ENCODE data around the gene AVEN. TPM values are rescaled to one million over a fixed set of nuclear protein-coding genes. Genes with fewer than 3 reads are reported as not detected.

Gene AVEN
- total RNA-seq, 1 donor from 2014 or later = 27.3 TPM

GRCh38 chr15:33985751-33986150 lies 53.3 kb downstream of the AVEN start:
- H3K4me3 Mint-ChIP-seq (ENCODE audit: unreplicated experiment) = no peak overlapping the region
- peak overlapping the region; percentile 92 for H3K27ac Mint-ChIP-seq (ENCODE audit: unreplicated experiment)
- TF ChIP-seq CTCF (IDR thresholded peaks at IDR 0.05) = no peak
- DNase-seq (ENCODE audit: low spot score) = no peak
- peaks cover 73% of the 10 kb centered on the region for H3K4me1 Mint-ChIP-seq (ENCODE audit: low read depth)
- H3K9me3 Mint-ChIP-seq (ENCODE audit: low read depth) = no peaks in the 10 kb centered on the region
- H3K27me3 Mint-ChIP-seq (ENCODE audit: low read depth) = no peaks in the 10 kb centered on the region
- H3K36me3 Mint-ChIP-seq (ENCODE audit: low read depth) = no peaks in the 10 kb centered on the region

- DNase-seq (ENCODE audit: low spot score) = no peak
- H3K36me3 Mint-ChIP-seq (ENCODE audit: low read depth) = no peaks in the 10 kb centered on the region
- no peaks in the 10 kb centered on the region for H3K27me3 Mint-ChIP-seq (ENCODE audit: low read depth)
- TF ChIP-seq CTCF (IDR thresholded peaks at IDR 0.05) = no peak
- peaks cover 78% of the 10 kb centered on the region for H3K4me1 Mint-ChIP-seq (ENCODE audit: low read depth)
- no peaks in the 10 kb centered on the region for H3K9me3 Mint-ChIP-seq (ENCODE audit: low read depth)
- no peak overlapping the region for H3K4me3 Mint-ChIP-seq (ENCODE audit: unreplicated experiment)
- H3K27ac Mint-ChIP-seq (ENCODE audit: unreplicated experiment) = peak overlapping the region; percentile 92
Observed at GRCh38 chr15:33985287-33985686, 53.7 kb downstream of the AVEN start.

- TF ChIP-seq CTCF (IDR thresholded peaks at IDR 0.05) = no peak
- H3K27me3 Mint-ChIP-seq (ENCODE audit: low read depth) = no peaks in the 10 kb centered on the region
- peaks cover 69% of the 10 kb centered on the region for H3K4me1 Mint-ChIP-seq (ENCODE audit: low read depth)
- H3K27ac Mint-ChIP-seq (ENCODE audit: unreplicated experiment) = peak overlapping the region; percentile 70
- no peaks in the 10 kb centered on the region for H3K9me3 Mint-ChIP-seq (ENCODE audit: low read depth)
- no peaks in the 10 kb centered on the region for H3K36me3 Mint-ChIP-seq (ENCODE audit: low read depth)
- no peak overlapping the region for H3K4me3 Mint-ChIP-seq (ENCODE audit: unreplicated experiment)
- DNase-seq (ENCODE audit: low spot score) = no peak
Observed at GRCh38 chr15:33982516-33982915, 56.5 kb downstream of the AVEN start.

GRCh38 chr15:33980159-33980558 lies 58.8 kb downstream of the AVEN start:
- H3K4me3 Mint-ChIP-seq (ENCODE audit: unreplicated experiment) = no peak overlapping the region
- DNase-seq (ENCODE audit: low spot score) = no peak
- no peaks in the 10 kb centered on the region for H3K36me3 Mint-ChIP-seq (ENCODE audit: low read depth)
- no peaks in the 10 kb centered on the region for H3K27me3 Mint-ChIP-seq (ENCODE audit: low read depth)
- no peak overlapping the region for H3K27ac Mint-ChIP-seq (ENCODE audit: unreplicated experiment)
- peaks cover 53% of the 10 kb centered on the region for H3K4me1 Mint-ChIP-seq (ENCODE audit: low read depth)
- no peaks in the 10 kb centered on the region for H3K9me3 Mint-ChIP-seq (ENCODE audit: low read depth)
- no peak for TF ChIP-seq CTCF (IDR thresholded peaks at IDR 0.05)

GRCh38 chr15:33975022-33975565 lies 63.9 kb downstream of the AVEN start:
- no peak overlapping the region for H3K27ac Mint-ChIP-seq (ENCODE audit: unreplicated experiment)
- no peaks in the 10 kb centered on the region for H3K27me3 Mint-ChIP-seq (ENCODE audit: low read depth)

More at GRCh38 chr15:33975022-33975565, 63.9 kb downstream of the AVEN start:
- TF ChIP-seq CTCF (IDR thresholded peaks at IDR 0.05) = peak; percentile 63
- DNase-seq (ENCODE audit: low spot score) = no peak
- Mint-ChIP-seq H3K4me1 (ENCODE audit: low read depth) (peaks cover 13% of the 10 kb centered on the region), H3K9me3 (ENCODE audit: low read depth) (no peaks in the 10 kb centered on the region), H3K36me3 (ENCODE audit: low read depth) (no peaks in the 10 kb centered on the region), H3K4me3 (ENCODE audit: unreplicated experiment) (no peak overlapping the region)
